HEK293 (cell line): ENCODE results near the gene BCL2A1.

Experiments
- CTCF ChIA-PET: fragments of 350-600 bp; formaldehyde crosslinking; extraction: SDS; loops from one replicate; lab custom pipeline; 2021; ENCODE audit warnings: antibody characterized with exemption; lab: Yijun Ruan, JAX
- POLR2A ChIA-PET: fragments of 300-600 bp; formaldehyde crosslinking; extraction: SDS; loops from one replicate; lab custom pipeline; 2020; ENCODE audit warnings: antibody characterized with exemption, inconsistent platforms; lab: Yijun Ruan, JAX
- H3K27ac ChIP-seq: fragments of 200-500 bp; sonication (Bioruptor generic); 2 replicates; pipeline ENCODE4 v1.5.1; 2014; ENCODE audit warnings: low read depth, low read length, control low read depth, inconsistent platforms; ENCODE audit errors: extremely low read depth
- H3K36me3 ChIP-seq, 2 experiments: fragments of 200-500 bp in 1 of 2; sonication (Bioruptor generic) in 1 of 2; 1 replicate in 1 of 2; 2 replicates in 1 of 2; pipeline ENCODE4 v1.5.1; 2014 to 2017; ENCODE audit warnings: inconsistent platforms in 2 of 2, low read length in 2 of 2; ENCODE audit not compliant: control insufficient read depth in 2 of 2, insufficient read depth in 1 of 2
- H3K4me1 ChIP-seq: fragments of 200-500 bp; sonication (Bioruptor generic); 2 replicates; pipeline ENCODE4 v1.5.1; 2014; ENCODE audit warnings: mild to moderate bottlenecking, low read length, inconsistent platforms; ENCODE audit not compliant: control insufficient read depth, insufficient read depth
- H3K4me3 ChIP-seq: 2 replicates; pipeline ENCODE4 v1.5.1; 2011; ENCODE audit warnings: low read depth, mild to moderate bottlenecking, control low read depth, low read length, moderate library complexity
- H3K9me3 ChIP-seq: fragments of 200-500 bp; sonication (Bioruptor generic); 2 replicates; pipeline ENCODE4 v1.5.1; 2014; ENCODE audit warnings: low read depth, low read length, inconsistent platforms; ENCODE audit not compliant: control insufficient read depth, insufficient read depth
- AEBP2 ChIP-seq: fragments of 450-650 bp; formaldehyde crosslinking; IDR thresholded peaks from 2 replicates; pipeline ENCODE4 v1.5.1; 2016; ENCODE audit warnings: missing biosample characterization, missing genetic modification characterization, borderline replicate concordance
- ELK4 ChIP-seq: IDR thresholded peaks from 2 replicates; pipeline ENCODE4 v1.6.1; 2011; ENCODE audit warnings: mild to moderate bottlenecking, low read depth, low read length, borderline replicate concordance
- GLIS1 ChIP-seq: fragments of 450-650 bp; formaldehyde crosslinking; IDR thresholded peaks from 2 replicates; pipeline ENCODE4 v1.5.1; 2016; ENCODE audit warnings: missing biosample characterization, missing genetic modification characterization
- KLF7 ChIP-seq: fragments of 450-650 bp; formaldehyde crosslinking; IDR thresholded peaks from 2 replicates; pipeline ENCODE4 v1.5.1; 2016; ENCODE audit warnings: missing biosample characterization, missing genetic modification characterization, borderline replicate concordance
- MEIS1 ChIP-seq: sonication (generic); formaldehyde crosslinking; IDR thresholded peaks from 2 replicates; pipeline ENCODE4 v1.8.1; 2022; ENCODE audit warnings: missing genetic modification reagents, mild to moderate bottlenecking, borderline replicate concordance
- MZF1 ChIP-seq: fragments of 450-650 bp; formaldehyde crosslinking; IDR thresholded peaks from 2 replicates; pipeline ENCODE4 v1.5.1; 2017; ENCODE audit warnings: missing biosample characterization, missing genetic modification characterization, borderline replicate concordance
- PRDM6 ChIP-seq: fragments of 450-650 bp; formaldehyde crosslinking; IDR thresholded peaks from 2 replicates; pipeline ENCODE4 v1.5.1; 2017; ENCODE audit warnings: missing biosample characterization, missing genetic modification characterization
- SALL2 ChIP-seq: fragments of 450-650 bp; formaldehyde crosslinking; IDR thresholded peaks from 2 replicates; pipeline ENCODE4 v1.5.0; 2017; ENCODE audit warnings: missing biosample characterization, mild to moderate bottlenecking, missing genetic modification characterization, borderline replicate concordance
- SP2 ChIP-seq: fragments of 450-650 bp; formaldehyde crosslinking; IDR thresholded peaks from 2 replicates; pipeline ENCODE4 v1.5.1; 2016; ENCODE audit warnings: missing biosample characterization, missing genetic modification characterization
- YY2 ChIP-seq: fragments of 450-650 bp; formaldehyde crosslinking; IDR thresholded peaks from 2 replicates; pipeline ENCODE4 v1.5.1; 2016; ENCODE audit warnings: missing biosample characterization, missing genetic modification characterization
- ZBTB26 ChIP-seq: fragments of 450-650 bp; formaldehyde crosslinking; optimal IDR thresholded peaks from 2 replicates; pipeline ENCODE3; 2016; ENCODE audit warnings: missing biosample characterization, mild to moderate bottlenecking, missing genetic modification characterization
- ZFP3 ChIP-seq: fragments of 450-650 bp; formaldehyde crosslinking; IDR thresholded peaks from 2 replicates; pipeline ENCODE4 v1.5.1; 2016; ENCODE audit warnings: low read depth, missing biosample characterization, missing genetic modification characterization
- ZNF114 ChIP-seq: fragments of 450-650 bp; formaldehyde crosslinking; IDR thresholded peaks from 2 replicates; pipeline ENCODE4 v1.5.0; 2017; ENCODE audit warnings: missing biosample characterization, missing genetic modification characterization
- ZNF148 ChIP-seq: fragments of 450-650 bp; formaldehyde crosslinking; IDR thresholded peaks from 2 replicates; pipeline ENCODE4 v1.5.0; 2017; ENCODE audit warnings: missing biosample characterization, missing genetic modification characterization, borderline replicate concordance
- ZNF155 ChIP-seq: fragments of 450-650 bp; formaldehyde crosslinking; IDR thresholded peaks from 2 replicates; pipeline ENCODE4 v1.5.1; 2016; ENCODE audit warnings: missing biosample characterization, missing genetic modification characterization
- ZNF26 ChIP-seq: fragments of 450-650 bp; formaldehyde crosslinking; IDR thresholded peaks from 2 replicates; pipeline ENCODE4 v1.5.1; 2016; ENCODE audit warnings: missing biosample characterization, missing genetic modification characterization
- ZNF266 ChIP-seq: fragments of 450-650 bp; formaldehyde crosslinking; IDR thresholded peaks from 2 replicates; pipeline ENCODE4 v1.5.1; 2016; ENCODE audit warnings: missing biosample characterization, missing genetic modification characterization, low read depth
- ZNF274 ChIP-seq, 2 experiments: fragments of 200-500 bp in 1 of 2; fragments of 450-650 bp in 1 of 2; sonication (Bioruptor generic) in 1 of 2; formaldehyde crosslinking in 1 of 2; IDR thresholded peaks; 2 replicates each; pipeline versions ENCODE4 v1.5.1 to v1.6.1; 2014 to 2016; ENCODE audit warnings: borderline replicate concordance in 1 of 2, inconsistent platforms in 1 of 2, low read length in 1 of 2, missing biosample characterization in 1 of 2, missing genetic modification characterization in 1 of 2
- ZNF433 ChIP-seq: fragments of 450-650 bp; formaldehyde crosslinking; IDR thresholded peaks from 2 replicates; pipeline ENCODE4 v1.5.1; 2016; ENCODE audit warnings: missing biosample characterization, missing genetic modification characterization, low read depth
- ZNF548 ChIP-seq: fragments of 450-650 bp; formaldehyde crosslinking; IDR thresholded peaks from 2 replicates; pipeline ENCODE4 v1.5.1; 2016; ENCODE audit warnings: missing biosample characterization, missing genetic modification characterization
- ZNF639 ChIP-seq: fragments of 450-650 bp; formaldehyde crosslinking; IDR thresholded peaks from 2 replicates; pipeline ENCODE4 v1.5.1; 2016; ENCODE audit warnings: missing biosample characterization, missing genetic modification characterization
- ZNF701 ChIP-seq: fragments of 450-650 bp; formaldehyde crosslinking; IDR thresholded peaks from 2 replicates; pipeline ENCODE4 v1.5.1; 2016; ENCODE audit warnings: missing biosample characterization, missing genetic modification characterization
- ZNF76 ChIP-seq: fragments of 450-650 bp; formaldehyde crosslinking; IDR thresholded peaks from 2 replicates; pipeline ENCODE4; 2016; ENCODE audit warnings: low read depth, missing biosample characterization, missing genetic modification characterization, borderline replicate concordance

The BCL2A1 gene

GRCh38 chr15:79987569-79987955, 16.6 kb upstream of the BCL2A1 start:
- no peaks in the 10 kb centered on the region for H3K36me3 ChIP-seq
- H3K4me1 ChIP-seq, result no peaks in the 10 kb centered on the region
- H3K4me3 ChIP-seq, result no peak overlapping the region
- ChIA-PET POLR2A (interaction anchor here (1.6 kb wide), 1 partner anchor 64 kb away, joined by 5 read pairs; no protein-coding TSS in a partner anchor), CTCF (interaction anchor here (0.6 to 0.7 kb wide), 3 partner anchors 85 to 607 kb away, joined by 3 read pairs; no protein-coding TSS in a partner anchor)
- TF ChIP-seq KLF7 (tag by site-specific recombination), result no peak
- no peak for TF ChIP-seq SP2
- TF ChIP-seq ZNF148, result no peak
- no peak for TF ChIP-seq ZFP3 (tag by site-specific recombination)
- TF ChIP-seq ZNF155 (tag by site-specific recombination), result no peak
- no peak for TF ChIP-seq MEIS1 (CRISPR knock-in tag)
- no peak for TF ChIP-seq AEBP2
- TF ChIP-seq ZNF114 (tag by site-specific recombination), result no peak
- TF ChIP-seq ZNF26, result no peak
- TF ChIP-seq ZNF701 (tag by site-specific recombination), result no peak
- H3K9me3 ChIP-seq, result no peaks in the 10 kb centered on the region
- H3K27ac ChIP-seq, result no peak overlapping the region

- POLR2A ChIA-PET, result no interaction called here
- no peaks in the 10 kb centered on the region for H3K9me3 ChIP-seq
- no peak overlapping the region for H3K4me3 ChIP-seq
- H3K27ac ChIP-seq, result no peak overlapping the region
- H3K4me1 ChIP-seq, result no peaks in the 10 kb centered on the region
- H3K36me3 ChIP-seq, result no peaks in the 10 kb centered on the region
- CTCF ChIA-PET, result interaction anchor here (0.9 kb wide), 2 partner anchors 11 to 14 kb away, joined by 3 to 5 read pairs; no protein-coding TSS in a partner anchor
- TF ChIP-seq GLIS1 (no peak), PRDM6 (tag by site-specific recombination) (no peak), SALL2 (no peak), MZF1 (tag by site-specific recombination) (no peak), ZNF639 (tag by site-specific recombination) (no peak), ZBTB26 (tag by site-specific recombination) (no peak), ZNF548 (tag by site-specific recombination) (no peak), ZNF76 (tag by site-specific recombination) (no peak), ZNF274 (IDR thresholded peaks at IDR 0.05; ENCODE audit: low read length) (no peak), ZNF274 (tag by site-specific recombination; IDR thresholded peaks at IDR 0.05; ENCODE audit: borderline replicate concordance) (no peak), ZNF266 (tag by site-specific recombination) (no peak), ELK4 (no peak), ZNF433 (no peak), ZNF701 (tag by site-specific recombination) (no peak), YY2 (no peak)
These were observed 10.9 kb upstream of the BCL2A1 start for GRCh38 chr15:79981831-79982455.
